ENCODE data around the gene DENND1A.

DNA sequence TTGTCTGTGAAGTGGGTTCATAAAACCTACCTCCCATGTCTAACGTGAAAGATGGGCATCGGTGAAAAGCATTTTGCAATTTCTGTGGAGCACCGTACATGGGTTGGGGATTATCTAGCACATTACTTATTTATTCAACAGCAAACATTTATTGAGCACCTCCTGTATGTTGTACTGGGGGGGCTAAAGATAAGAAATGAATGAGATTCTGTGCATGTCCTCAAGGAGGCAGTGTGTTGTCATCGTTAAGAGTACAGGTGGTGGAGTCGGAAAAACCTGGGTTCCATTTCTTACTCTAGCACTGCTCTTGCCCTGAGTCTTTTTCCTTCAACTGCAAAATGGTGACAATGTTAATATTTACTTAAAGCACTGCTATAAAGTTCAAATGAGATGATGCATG lies 30.4 kb upstream of the DENND1A start:
- TF ChIP-seq ESRRA (CRISPR knock-in tag; IDR thresholded peaks at IDR 0.05; ENCODE audit: borderline replicate concordance) (no peak), TEAD1 (CRISPR knock-in tag; IDR thresholded peaks at IDR 0.05) (no peak), JUN (CRISPR knock-in tag; IDR thresholded peaks at IDR 0.05) (no peak), SMAD3 (CRISPR knock-in tag; IDR thresholded peaks at IDR 0.05; ENCODE audit: borderline replicate concordance) (no peak), RORB (CRISPR knock-in tag; IDR thresholded peaks at IDR 0.05) (no peak), CREB1 (CRISPR knock-in tag; IDR thresholded peaks at IDR 0.05) (no peak), ELF4 (CRISPR knock-in tag; IDR thresholded peaks at IDR 0.05; ENCODE audit: low read depth) (no peak), KAT7 (CRISPR knock-in tag; IDR thresholded peaks at IDR 0.05; ENCODE audit: borderline replicate concordance) (no peak), TEAD4 (CRISPR knock-in tag; IDR thresholded peaks at IDR 0.05) (no peak)
- TF ChIP-seq, protein P1, sequence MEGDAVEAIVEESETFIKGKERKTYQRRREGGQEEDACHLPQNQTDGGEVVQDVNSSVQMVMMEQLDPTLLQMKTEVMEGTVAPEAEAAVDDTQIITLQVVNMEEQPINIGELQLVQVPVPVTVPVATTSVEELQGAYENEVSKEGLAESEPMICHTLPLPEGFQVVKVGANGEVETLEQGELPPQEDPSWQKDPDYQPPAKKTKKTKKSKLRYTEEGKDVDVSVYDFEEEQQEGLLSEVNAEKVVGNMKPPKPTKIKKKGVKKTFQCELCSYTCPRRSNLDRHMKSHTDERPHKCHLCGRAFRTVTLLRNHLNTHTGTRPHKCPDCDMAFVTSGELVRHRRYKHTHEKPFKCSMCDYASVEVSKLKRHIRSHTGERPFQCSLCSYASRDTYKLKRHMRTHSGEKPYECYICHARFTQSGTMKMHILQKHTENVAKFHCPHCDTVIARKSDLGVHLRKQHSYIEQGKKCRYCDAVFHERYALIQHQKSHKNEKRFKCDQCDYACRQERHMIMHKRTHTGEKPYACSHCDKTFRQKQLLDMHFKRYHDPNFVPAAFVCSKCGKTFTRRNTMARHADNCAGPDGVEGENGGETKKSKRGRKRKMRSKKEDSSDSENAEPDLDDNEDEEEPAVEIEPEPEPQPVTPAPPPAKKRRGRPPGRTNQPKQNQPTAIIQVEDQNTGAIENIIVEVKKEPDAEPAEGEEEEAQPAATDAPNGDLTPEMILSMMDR (IDR thresholded peaks at IDR 0.05) = peak; percentile 38; the same call in 1 of the 2 replicates
